Activated CD8-positive, alpha-beta memory T cell treated with anti-CD3 and anti-CD28 coated beads, Interleukin-2, amount 10 ng/mL, durations not matched to agents 7 days and 5 days (primary cell): ENCODE results near the gene GAREM1. TPM values are rescaled to one million over a fixed set of nuclear protein-coding genes. Genes with fewer than 3 reads are reported as not detected.

Experiments used
- ATAC-seq: fragments of 150-1000 bp; cut with Tn5 transposase; one replicate; pipeline ENCODE4 v1.10.0; 2021; ENCODE audit warnings: moderate library complexity
- CTCF ChIA-PET: fragments of 350-600 bp; sonication (Branson Sonifier 250); formaldehyde crosslinking; loops from one replicate; lab custom pipeline; 2021; ENCODE audit warnings: antibody characterized with exemption; lab: Charles Lee
- DNase-seq: peaks from one replicate; pipeline ENCODE4 v3.0.0-alpha.2; 2020
- H3K27ac Mint-ChIP-seq: one replicate; pipeline ENCODE4 v1.8.0; 2021; ENCODE audit warnings: mild to moderate bottlenecking, mixed read lengths
- H3K27me3 Mint-ChIP-seq: one replicate; pipeline ENCODE4 v1.8.0; 2021; ENCODE audit warnings: mixed read lengths
- H3K36me3 Mint-ChIP-seq: one replicate; pipeline ENCODE4 v1.8.0; 2021; ENCODE audit warnings: mild to moderate bottlenecking, mixed read lengths
- H3K4me1 Mint-ChIP-seq: one replicate; pipeline ENCODE4 v1.8.0; 2021; ENCODE audit warnings: mixed read lengths
- H3K4me3 Mint-ChIP-seq: one replicate; pipeline ENCODE4 v1.8.0; 2021; ENCODE audit warnings: mild to moderate bottlenecking, moderate library complexity, mixed read lengths
- H3K9me3 Mint-ChIP-seq: one replicate; pipeline ENCODE4 v1.8.0; 2022; ENCODE audit warnings: low read depth, mixed read lengths
- total RNA-seq, 2 experiments: library from RNA; stranded (reverse); gene quantifications; one replicate each; pipeline ENCODE4 v1.2.3, GENCODE V29; 2021

The GAREM1 gene
- total RNA-seq, 2 experiments from 2014 or later = not detected

DNA sequence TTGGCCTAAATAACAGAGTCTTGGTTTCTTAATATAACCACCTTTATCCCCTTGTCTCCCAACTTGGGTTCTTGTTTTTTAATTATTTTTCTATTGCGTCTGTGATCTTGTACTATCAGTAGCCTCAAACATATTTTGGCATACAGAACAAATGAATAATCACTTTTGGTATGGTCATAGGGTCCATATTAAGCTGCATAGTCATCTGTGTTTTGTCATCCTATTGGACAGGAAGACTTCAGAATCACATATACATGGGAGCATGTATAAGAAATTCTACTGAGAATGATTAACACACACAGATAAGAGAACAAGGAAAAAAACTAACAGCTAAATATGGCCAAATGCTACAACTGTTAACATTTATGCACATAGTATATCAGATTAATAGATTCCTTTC, 154.8 kb downstream of the GAREM1 start:
- Mint-ChIP-seq H3K27me3 (peaks cover 3% of the 10 kb centered on the region), H3K27ac (no peak overlapping the region), H3K36me3 (no peaks in the 10 kb centered on the region), H3K9me3 (no peaks in the 10 kb centered on the region), H3K4me1 (no peaks in the 10 kb centered on the region), H3K4me3 (no peak overlapping the region)
- CTCF ChIA-PET = no interaction called here
- ATAC-seq (no peak), DNase-seq (no peak)

DNA sequence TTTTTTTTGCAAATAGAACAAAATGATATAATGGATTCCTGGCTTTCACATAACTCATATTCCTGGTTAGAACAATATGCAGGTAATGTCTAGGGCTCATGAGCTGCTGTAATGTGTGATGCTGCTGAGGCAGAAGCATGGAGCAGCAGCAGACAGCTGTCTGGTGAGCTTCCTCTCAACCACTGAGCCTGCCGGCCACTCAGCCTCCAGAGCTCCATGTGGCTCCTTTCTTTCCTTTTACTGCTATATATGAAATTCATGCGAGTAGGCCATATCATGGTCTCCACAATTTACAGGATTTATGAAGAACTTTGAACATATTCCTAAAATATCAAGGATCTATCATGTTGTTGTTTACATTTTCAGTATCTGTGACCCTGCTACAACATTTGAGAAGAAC, 159.9 kb downstream of the GAREM1 start:
- CTCF ChIA-PET = no interaction called here

DNA sequence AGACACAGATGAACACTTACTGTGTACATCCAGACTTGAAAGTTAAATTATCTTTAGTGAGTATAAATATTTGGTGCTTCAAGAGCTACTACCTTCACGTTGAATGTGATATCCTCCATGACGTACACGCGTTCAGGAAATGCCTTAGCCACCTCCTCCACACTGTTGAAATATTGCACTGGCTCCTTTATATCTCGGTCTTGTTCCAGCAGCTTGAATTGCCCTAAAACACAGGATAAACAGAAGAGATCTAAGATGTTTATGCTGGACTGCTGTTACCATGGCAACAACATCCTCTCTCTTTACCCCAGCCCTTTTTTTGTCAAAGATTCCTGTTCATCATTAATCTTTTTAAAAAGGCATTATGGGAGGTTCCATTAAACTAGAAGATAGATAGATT, 160.6 kb downstream of the GAREM1 start:
- H3K9me3 Mint-ChIP-seq = no peaks in the 10 kb centered on the region

More for the DNA sequence above, 159.9 kb downstream of the GAREM1 start:
- no peak for DNase-seq
- no peak for ATAC-seq
- Mint-ChIP-seq H3K4me3 (no peak overlapping the region), H3K4me1 (no peaks in the 10 kb centered on the region), H3K27ac (no peak overlapping the region), H3K27me3 (peaks cover 3% of the 10 kb centered on the region), H3K9me3 (no peaks in the 10 kb centered on the region), H3K36me3 (no peaks in the 10 kb centered on the region)

DNA sequence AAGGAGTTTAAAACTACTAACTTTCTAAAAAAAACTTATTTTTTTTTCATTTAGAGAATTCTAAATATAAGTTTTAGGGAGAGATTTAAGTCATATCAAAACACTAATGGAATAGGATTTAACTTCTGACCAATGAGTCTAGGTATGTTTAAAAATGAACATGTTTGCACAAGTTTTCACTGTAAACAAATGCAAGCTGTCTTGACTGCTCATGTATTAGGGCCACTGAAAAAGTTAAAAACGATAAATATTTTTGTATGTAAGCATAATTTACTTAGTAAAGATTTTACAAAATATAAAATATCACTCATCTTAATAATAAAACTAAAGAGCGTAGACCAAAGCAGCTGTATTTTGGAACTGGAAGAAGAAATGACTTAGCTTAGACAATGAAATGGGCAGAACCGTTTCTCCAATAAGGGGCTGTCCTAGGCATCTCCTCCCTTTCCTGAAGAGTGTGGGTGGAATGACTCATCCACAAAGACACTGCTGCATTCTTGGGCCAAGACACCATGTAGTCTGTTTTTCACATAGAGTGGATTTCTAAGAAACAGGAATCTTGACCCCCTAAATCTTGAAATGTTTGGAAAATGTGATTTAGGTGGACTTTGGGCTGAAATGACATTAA, 162.1 kb downstream of the GAREM1 start:
- H3K4me1 Mint-ChIP-seq = no peaks in the 10 kb centered on the region
- CTCF ChIA-PET = no interaction called here
- no peak for ATAC-seq

More for the DNA sequence above, 160.6 kb downstream of the GAREM1 start:
- Mint-ChIP-seq H3K4me3 (no peak overlapping the region), H3K27ac (no peak overlapping the region), H3K27me3 (peaks cover 3% of the 10 kb centered on the region), H3K36me3 (no peaks in the 10 kb centered on the region), H3K4me1 (no peaks in the 10 kb centered on the region)
- CTCF ChIA-PET = no interaction called here
- DNase-seq = no peak
- no peak for ATAC-seq

DNA sequence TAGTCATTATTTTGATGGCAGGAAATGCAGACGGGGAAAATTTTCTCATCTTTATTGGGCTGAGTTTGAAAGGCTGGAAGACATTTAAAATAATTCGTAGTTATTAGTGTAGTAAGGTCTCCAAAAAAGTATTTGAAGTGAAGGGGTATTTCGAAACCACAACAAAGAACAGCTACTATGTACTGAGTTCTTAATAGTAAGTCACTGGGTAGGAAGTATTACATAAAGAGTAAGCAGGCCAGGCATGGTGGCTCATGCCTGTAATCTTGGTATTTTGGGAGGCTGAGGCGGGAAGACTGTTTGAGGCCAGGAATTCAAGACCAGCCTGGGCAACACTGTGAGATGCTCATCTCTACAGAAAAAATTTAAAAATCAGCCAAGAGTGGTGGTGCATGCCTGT, 167.3 kb downstream of the GAREM1 start:
- Mint-ChIP-seq H3K9me3 (no peaks in the 10 kb centered on the region), H3K4me3 (no peak overlapping the region), H3K27ac (no peak overlapping the region), H3K4me1 (peaks cover 4% of the 10 kb centered on the region), H3K27me3 (peaks cover 4% of the 10 kb centered on the region), H3K36me3 (no peaks in the 10 kb centered on the region)
- no peak for ATAC-seq
- DNase-seq = no peak
- CTCF ChIA-PET = interaction anchor here (1.1 kb wide), 1 partner anchor 14 kb away, joined by 3 read pairs; no protein-coding TSS in a partner anchor

More for the DNA sequence above, 162.1 kb downstream of the GAREM1 start:
- DNase-seq = no peak
- Mint-ChIP-seq H3K27me3 (peaks cover 3% of the 10 kb centered on the region), H3K9me3 (no peaks in the 10 kb centered on the region), H3K4me3 (no peak overlapping the region), H3K36me3 (no peaks in the 10 kb centered on the region), H3K27ac (no peak overlapping the region)

DNA sequence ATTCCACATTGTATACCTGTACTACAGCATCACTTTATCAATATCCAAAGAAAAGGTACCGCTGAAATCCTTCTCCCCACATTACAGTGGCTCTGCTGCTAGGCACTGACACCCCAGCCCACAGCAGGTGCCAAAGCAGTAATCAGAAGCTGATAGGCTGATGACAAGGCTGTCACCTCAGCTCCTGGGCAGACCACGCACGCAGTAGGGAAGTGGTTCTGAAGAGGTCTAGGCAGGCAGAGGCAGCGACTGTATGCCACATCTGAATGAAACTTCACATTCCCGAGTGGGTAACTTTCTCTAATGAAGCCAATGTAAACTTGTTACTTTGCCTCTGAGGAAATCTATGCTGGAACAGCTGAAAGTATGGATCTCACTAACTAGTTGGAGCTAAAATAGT, 167.9 kb downstream of the GAREM1 start:
- H3K4me3 Mint-ChIP-seq = no peak overlapping the region
- no peak for DNase-seq
- no peak overlapping the region for H3K27ac Mint-ChIP-seq
- H3K9me3 Mint-ChIP-seq = no peaks in the 10 kb centered on the region
- peaks cover 4% of the 10 kb centered on the region for H3K4me1 Mint-ChIP-seq
- CTCF ChIA-PET = interaction anchor here (1.1 kb wide), 1 partner anchor 13 kb away, joined by 3 read pairs; no protein-coding TSS in a partner anchor
- no peak for ATAC-seq
- no peaks in the 10 kb centered on the region for H3K36me3 Mint-ChIP-seq
- H3K27me3 Mint-ChIP-seq = peaks cover 4% of the 10 kb centered on the region

DNA sequence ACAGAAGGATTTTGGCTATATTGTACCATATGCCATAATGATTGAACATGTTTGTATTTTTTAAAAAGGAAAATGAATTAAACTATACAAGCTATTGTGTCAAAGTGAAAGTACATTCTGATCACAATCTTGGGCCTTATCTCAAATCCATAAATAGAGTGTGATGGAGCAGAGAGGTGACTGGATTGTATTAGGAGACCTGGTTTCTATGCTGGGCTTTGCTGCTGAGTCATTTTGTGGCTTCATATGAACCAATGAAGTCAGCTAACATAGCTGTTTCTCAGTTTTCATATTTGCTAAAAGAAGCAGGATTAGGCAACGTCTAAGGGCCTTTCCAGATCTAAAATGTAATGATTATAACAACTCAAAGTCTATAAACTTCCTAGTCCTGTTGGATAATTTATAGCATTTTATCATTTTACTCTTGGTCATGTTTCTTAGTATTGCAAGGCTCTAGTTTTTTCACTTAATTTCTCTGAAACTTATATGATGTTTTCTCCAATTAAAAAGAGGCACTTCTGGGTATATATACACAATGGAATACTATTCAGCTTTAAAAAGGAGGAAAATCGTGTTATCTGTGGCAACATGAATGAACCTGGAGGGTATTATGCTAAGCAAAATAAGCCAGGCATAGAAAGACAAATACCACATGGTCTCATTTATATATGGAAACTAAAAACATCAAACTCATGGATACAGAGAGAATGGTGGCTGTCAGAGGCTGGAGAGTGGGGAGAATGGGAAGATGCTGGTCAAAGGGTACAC, 168.5 kb downstream of the GAREM1 start:
- H3K4me3 Mint-ChIP-seq = no peak overlapping the region
- ATAC-seq (peak; percentile 47), DNase-seq (no peak)
- H3K36me3 Mint-ChIP-seq = no peaks in the 10 kb centered on the region
- CTCF ChIA-PET = interaction anchor here (1.5 kb wide), 1 partner anchor 144 kb away, joined by 3 read pairs; no protein-coding TSS in a partner anchor
- H3K4me1 Mint-ChIP-seq = peaks cover 4% of the 10 kb centered on the region
- H3K27ac Mint-ChIP-seq = no peak overlapping the region
- no peaks in the 10 kb centered on the region for H3K9me3 Mint-ChIP-seq
- H3K27me3 Mint-ChIP-seq = peaks cover 4% of the 10 kb centered on the region

DNA sequence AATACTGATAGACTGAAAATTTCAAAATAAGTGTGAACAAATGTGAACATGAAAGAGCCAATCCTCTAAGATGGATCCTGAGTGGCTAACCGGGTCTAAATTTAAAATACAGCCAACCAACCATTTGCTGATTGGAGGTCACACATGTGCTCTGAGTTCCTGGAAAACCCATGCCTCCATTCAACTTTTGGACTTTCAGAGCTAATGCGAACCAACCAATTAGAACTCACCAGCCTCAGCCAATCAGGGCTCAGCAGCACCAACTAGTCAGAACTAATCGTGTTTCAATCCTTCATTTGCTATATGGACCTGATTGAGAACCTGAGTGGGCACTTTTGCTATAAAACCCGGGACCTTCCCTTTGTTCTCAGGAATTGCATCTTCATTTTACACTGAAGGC, 169.3 kb downstream of the GAREM1 start:
- Mint-ChIP-seq H3K27ac (no peak overlapping the region), H3K9me3 (no peaks in the 10 kb centered on the region), H3K27me3 (peaks cover 4% of the 10 kb centered on the region), H3K36me3 (no peaks in the 10 kb centered on the region), H3K4me1 (peaks cover 4% of the 10 kb centered on the region), H3K4me3 (no peak overlapping the region)
- ATAC-seq (no peak), DNase-seq (no peak)
- CTCF ChIA-PET = interaction anchor here (1.5 kb wide), 1 partner anchor 144 kb away, joined by 3 read pairs; no protein-coding TSS in a partner anchor

DNA sequence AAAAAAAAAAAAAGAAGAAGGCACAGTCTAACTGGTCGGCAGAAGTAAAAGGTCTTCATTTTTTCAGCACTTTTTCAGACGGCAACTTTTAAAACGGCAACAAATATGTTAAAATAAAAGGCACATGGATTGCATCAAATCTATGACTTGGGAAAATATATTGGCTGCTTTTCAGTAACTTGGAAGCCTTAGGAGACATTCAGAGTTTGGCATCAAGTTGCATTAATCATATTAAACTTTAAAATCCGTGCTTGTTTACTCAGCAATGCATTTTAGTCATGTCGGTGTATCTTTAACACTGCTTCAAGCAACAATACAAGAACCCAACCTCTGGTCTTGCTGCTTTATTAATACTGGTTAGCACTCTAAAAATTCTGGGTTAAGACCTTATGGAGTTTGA, 169.8 kb downstream of the GAREM1 start:
- H3K4me1 Mint-ChIP-seq = peaks cover 4% of the 10 kb centered on the region
- peaks cover 4% of the 10 kb centered on the region for H3K27me3 Mint-ChIP-seq
- DNase-seq = no peak
- CTCF ChIA-PET = interaction anchor here (1.5 kb wide), 1 partner anchor 143 kb away, joined by 3 read pairs; no protein-coding TSS in a partner anchor
- no peak for ATAC-seq
- no peaks in the 10 kb centered on the region for H3K9me3 Mint-ChIP-seq
- H3K27ac Mint-ChIP-seq = no peak overlapping the region
- no peaks in the 10 kb centered on the region for H3K36me3 Mint-ChIP-seq
- no peak overlapping the region for H3K4me3 Mint-ChIP-seq

DNA sequence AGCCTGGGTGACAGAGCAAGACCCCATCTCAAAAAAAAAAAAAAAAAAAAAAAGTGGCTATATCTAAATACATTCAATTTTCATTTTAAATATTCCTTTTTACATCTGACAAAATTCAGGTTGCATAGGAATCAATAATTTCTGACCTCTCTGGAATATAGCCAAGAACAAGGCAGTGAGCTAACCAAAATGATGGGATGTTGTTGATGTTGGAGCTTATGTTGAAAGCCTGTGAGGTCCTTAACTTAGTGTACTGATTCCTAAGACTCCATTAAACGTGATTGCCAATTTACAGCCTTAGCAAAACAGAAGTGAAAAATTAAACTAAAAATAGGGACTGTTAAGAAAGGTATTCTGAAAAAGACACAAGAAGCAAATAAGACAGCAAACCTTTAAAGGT, 171.2 kb downstream of the GAREM1 start:
- Mint-ChIP-seq H3K27me3 (peaks cover 4% of the 10 kb centered on the region), H3K9me3 (no peaks in the 10 kb centered on the region), H3K36me3 (no peaks in the 10 kb centered on the region), H3K27ac (no peak overlapping the region), H3K4me1 (peaks cover 4% of the 10 kb centered on the region), H3K4me3 (no peak overlapping the region)
- ATAC-seq (no peak), DNase-seq (no peak)
- CTCF ChIA-PET = no interaction called here

DNA sequence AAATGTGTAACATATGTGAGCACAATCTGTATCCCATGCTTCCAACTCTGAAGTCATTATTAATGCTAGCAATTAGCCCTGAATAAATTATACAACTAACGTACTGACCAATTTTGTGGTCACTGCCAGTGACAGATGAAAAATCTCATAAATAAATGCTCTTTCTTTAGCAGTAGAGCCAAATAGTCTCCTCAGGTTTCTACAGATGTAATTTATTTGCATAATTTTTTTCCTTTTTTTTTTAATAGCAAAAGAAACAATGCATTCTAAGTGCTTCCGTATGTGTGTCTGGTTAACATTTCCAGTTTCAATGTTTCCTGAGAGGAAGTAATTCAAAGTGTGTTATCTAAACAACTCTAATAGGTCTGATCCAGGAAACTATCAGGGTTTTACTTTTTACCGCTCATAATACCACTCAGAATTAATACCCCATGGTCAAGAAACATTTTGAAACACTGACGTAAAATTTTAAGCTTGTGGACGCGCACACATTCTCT, 172.5 kb downstream of the GAREM1 start:
- no peaks in the 10 kb centered on the region for H3K9me3 Mint-ChIP-seq
- H3K27ac Mint-ChIP-seq = no peak overlapping the region
- H3K36me3 Mint-ChIP-seq = no peaks in the 10 kb centered on the region
- DNase-seq (no peak), ATAC-seq (no peak)
- peaks cover 4% of the 10 kb centered on the region for H3K4me1 Mint-ChIP-seq
- H3K27me3 Mint-ChIP-seq = peaks cover 4% of the 10 kb centered on the region
- H3K4me3 Mint-ChIP-seq = no peak overlapping the region
- CTCF ChIA-PET = no interaction called here

DNA sequence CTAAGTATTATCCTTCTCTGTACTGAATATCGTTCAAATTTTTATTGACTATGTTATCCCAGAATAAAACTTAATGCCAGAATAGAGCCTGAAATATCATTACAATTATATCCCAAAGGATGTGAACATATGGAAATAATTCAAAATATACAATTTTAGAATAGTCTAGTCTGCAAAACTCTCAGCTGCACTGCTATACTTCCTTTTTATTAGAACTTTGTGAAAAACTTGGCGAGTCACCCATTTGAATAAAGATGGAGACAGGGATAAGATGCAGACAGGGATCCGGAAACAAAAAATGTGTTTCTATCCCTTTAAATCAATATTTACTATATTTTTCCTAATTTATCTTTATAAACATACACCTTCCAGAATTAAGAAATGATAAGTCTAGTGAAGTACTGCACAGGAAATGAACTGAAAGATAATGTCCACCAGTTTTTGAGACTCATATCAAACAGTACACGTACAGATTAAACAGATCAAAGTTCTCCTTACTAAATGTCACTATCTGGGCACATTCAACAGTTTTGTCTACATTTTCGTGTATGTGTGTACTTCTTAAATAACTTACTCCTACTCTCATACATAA, 173.0 kb downstream of the GAREM1 start:
- Mint-ChIP-seq H3K36me3 (no peaks in the 10 kb centered on the region), H3K4me3 (no peak overlapping the region), H3K4me1 (peaks cover 4% of the 10 kb centered on the region), H3K27ac (no peak overlapping the region), H3K9me3 (no peaks in the 10 kb centered on the region), H3K27me3 (peaks cover 4% of the 10 kb centered on the region)
- ATAC-seq (no peak), DNase-seq (no peak)
- CTCF ChIA-PET = no interaction called here

DNA sequence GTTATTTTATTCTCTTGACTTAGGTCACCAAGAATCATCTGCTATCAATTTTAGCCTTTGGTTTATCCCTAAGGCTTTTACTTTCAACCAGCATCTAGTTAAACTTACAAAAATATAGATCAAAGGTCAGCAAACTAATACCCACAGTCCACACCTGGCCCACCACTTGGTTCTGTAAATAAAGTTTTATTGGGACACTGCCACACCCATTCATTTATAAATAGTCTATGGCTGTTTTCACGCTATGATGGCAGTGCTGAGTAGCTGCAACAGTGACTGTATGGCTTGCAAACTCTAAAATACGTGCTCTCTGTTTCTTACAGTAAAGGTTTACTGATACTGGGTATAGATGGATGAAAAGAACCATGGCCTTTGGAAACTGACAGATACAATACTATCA, 173.8 kb downstream of the GAREM1 start:
- Mint-ChIP-seq H3K36me3 (no peaks in the 10 kb centered on the region), H3K4me3 (no peak overlapping the region), H3K9me3 (no peaks in the 10 kb centered on the region), H3K27me3 (peaks cover 4% of the 10 kb centered on the region), H3K4me1 (no peaks in the 10 kb centered on the region), H3K27ac (no peak overlapping the region)
- DNase-seq = no peak
- no peak for ATAC-seq
- CTCF ChIA-PET = no interaction called here
